Activated CD8-positive, alpha-beta memory T cell treated with anti-CD3 and anti-CD28 coated beads, Interleukin-2, amount 50 U/mL, for 48 hours (primary cell): ENCODE data around the gene PHETA1.
"Not testable (repeated sequence)": the region's sequence is repeated elsewhere in the genome, so short reads cannot be mapped to it uniquely, and the experiment has no call there.

Experiments used
- DNase-seq: peaks from one replicate; pipeline ENCODE4 v3.0.0-alpha.2; 2020

PHETA1 gene

DNA sequence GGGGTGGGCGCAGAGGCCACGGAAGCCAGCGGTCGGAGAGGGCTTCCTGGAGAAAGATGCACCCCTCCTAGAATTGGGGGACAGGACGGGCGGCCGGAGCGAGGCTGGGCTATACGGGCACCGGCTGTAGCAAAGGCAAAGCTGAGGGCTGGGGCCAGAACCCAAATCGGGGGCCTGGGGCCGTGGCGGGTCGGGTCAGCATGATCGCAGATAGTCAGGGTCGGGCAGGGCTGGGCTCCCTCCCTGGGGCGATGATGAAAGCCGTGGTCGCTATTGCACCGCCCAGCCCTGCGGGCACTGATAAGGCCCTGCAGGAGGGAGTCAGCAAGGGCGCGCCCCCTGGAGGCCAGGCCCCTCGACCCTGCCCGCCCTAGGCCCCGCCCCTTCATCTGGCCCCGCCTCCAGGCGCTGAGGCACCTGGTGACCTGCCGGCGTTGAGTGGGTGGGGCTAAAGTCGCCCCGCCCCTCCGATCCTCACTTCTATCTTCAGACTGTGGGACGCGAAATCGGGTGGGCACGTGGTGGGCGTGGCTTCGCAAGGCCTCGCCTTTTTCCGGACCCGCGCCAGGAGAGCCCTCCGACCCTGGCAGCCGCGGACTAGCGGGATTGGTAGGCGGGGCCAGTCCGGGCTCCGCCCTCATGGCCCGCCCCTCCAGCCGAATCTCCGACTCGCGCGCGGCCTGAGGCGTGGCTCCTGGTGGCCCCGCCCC lies 36.4 kb upstream of the PHETA1 start:
- DNase-seq = peak; percentile 100

DNA sequence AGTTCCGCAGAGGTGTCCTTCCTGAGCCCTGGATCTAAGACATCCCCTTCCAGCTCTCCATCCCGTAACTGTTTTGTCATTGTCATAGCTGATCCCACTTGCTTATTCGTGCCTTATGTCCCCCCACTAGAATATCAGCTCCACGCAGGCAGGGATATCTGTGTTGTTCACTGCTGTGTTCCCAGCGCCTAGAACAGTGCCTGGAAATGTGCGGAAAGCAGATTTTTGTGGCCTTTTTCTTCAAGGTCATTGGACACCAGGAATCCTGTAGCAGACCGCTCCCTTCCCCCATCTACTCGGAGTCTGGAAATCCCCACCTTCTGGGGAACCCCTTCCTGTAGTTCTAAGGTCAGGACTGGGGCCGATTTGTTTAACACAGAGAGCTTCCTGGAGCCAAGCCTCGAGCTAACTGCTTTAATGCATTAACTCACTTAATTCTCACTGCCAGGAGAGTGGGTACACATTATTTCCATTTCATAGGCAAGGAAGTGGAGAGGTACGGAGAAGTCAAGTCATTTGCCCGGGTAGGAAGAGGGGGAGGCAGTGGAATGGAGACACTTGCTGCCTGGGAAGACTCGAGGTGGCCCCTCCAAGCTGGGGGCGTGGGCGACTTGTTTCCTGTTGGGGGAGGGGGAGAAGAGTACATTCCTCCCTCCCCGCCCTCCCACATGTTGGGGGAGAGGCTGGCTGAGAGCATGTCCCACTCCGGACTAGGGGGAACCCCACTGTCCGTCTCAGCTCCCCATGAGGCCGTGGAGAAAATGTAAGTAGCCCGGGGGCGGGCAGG lies 35.7 kb upstream of the PHETA1 start:
- peak; percentile 86 for DNase-seq

DNA sequence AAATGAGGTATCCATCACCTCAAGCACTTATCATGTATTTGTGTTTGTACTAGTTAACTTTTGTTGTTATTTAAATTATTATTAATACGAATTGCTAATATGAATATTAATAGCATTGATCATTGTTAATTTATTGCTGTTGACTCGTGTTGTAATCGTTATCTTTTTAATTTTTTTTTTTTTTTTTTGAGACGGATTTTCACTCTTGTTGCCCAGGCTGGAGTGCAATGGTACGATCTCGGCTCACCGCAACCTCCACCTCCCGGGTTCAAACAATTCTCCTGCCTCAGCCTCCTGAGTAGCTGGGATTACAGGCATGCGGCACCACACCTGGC lies 33.6 kb upstream of the PHETA1 start:
- DNase-seq = not testable (repeated sequence)

- DNase-seq = no peak
These were observed 32.3 kb upstream of the PHETA1 start for GRCh38 chr12:111401167-111401605.

DNA sequence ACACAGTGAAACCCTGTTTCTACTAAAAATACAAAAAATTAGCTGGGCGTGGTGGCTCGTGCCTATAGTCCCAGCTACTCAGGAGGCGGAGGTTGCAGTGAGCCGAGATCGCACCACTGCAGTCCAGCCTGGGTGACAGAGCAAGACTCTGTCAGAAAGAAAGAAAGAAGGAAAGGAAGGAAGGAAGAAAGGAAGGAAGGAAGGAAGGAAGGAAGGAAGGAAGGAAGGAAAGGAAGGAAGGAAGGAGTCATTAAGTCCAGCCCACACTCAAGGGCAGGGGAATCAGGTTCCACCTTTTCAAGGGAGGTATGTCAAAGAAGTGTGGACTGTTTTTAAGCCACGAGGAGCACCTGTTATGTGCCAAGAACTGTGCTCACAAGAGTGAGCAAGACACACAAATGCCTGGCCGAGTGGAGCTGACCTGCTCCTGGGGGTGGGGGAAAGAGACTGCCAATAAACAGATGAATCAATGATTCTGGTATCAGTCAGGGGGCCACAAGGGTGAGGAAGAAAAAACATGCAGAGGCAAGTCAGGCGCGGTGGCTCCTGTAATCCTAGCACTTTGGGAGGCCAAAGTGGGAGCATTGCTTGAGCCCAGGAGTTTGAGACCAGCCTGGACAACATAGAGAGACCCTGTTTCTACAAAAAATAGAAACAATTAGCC lies 31.0 kb upstream of the PHETA1 start:
- DNase-seq = not testable (repeated sequence)

DNA sequence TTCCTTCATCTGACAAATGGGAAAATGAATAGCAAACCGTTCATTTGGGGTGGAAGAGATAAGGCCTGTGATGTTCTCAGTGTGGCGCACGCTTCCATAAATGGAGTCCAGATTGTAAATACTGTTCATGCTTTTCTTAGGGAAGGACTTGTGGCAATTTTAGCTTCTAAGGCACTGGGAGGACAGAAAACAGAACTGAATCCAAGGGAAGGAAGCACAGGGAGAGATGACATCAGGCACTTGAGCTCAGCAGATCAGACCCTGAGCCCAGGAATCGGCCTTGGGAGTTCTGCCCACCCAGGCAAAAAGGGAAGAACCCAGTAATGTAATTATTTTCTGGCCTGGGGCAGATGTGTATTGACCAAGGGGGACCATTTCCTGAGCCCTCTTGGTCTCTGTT lies 29.6 kb upstream of the PHETA1 start:
- no peak for DNase-seq

DNA sequence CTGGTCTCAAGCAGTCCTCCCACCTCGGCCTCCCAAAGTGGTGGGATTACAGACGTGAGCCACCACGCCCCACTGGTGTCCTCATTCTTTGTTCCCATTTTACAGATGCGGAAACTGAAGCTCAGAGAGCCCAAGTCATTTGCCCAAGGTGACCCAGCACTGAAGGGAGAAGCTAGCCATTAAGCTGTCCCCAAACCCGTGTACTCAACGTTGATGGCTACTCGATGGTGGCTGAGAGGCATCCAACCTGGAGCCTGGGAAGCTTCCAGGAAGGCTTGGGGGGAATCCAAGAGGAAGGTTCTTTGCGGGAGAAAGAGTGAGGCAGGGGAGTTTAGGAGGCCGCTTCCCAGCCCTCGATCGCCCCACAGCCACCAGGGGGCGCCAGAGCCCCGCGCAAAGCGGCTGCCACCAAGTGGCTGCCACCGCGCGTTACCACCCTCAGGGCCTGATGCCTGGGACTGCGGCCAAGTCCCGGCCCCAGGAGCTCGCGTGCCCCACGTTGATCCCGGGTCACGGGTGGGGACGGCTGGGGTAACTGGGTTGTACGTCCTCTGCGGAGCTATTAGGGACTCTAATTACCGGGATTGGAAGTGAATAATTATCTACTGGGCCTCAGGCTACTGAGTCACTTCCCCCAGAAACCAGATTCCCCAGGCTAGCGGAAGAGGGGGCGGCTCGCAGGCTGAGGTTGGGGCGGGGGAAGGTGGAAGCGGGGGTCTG lies 28.0 kb upstream of the PHETA1 start:
- DNase-seq = peak; percentile 99

GRCh38 chr12:111396271-111396670 lies 27.4 kb upstream of the PHETA1 start:
- DNase-seq = not testable (repeated sequence)

GRCh38 chr12:111395336-111396187 lies 26.7 kb upstream of the PHETA1 start:
- no peak for DNase-seq

DNA sequence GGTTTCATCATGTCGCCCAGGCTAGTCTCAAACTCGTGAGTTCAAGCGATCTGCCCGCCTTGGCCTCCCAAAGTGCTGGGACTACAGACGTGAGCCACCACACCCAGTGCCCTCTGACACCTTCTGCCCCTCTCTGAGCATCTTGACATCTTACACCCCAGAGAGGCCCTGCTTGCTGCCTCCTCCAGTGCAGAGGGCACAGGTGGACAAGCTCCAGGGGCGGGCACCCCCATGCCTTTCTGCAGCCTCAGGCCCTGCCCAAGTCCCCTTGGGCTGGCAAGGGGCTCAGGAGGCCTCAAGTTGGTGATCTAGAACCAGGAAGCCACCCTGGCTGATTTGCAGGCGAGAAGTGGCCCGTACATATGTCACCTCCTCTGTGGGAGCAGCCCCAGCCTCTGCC lies 25.6 kb upstream of the PHETA1 start:
- DNase-seq = no peak

DNA sequence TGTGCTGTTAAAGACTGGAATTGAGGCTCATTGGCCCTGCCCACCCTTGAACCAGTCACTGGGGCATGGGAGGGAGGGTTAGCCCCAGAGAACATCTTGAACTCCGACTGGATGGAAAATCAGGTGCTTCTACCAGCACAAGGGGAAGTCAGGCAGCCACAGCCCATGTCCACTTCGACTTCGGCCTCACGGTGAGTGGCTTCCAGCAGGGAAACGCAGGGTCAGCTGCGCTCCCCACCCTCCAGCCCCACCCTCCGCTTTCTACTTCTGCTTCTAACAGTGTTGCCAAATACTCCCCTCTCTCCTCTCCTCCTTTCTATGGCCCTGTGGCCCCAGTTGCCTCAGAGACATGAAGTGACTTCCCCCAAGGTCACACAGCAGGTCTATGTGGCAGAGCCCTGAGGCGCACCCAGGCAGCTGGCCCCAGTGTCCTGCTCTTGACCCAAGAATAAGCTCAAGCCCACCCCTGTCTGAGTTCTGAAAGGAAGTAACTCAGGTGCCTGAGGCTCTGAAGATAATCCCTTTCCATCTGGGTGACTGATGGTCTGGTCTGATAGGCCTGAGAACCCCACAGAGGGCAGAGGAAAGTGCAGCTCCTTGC lies 24.9 kb upstream of the PHETA1 start:
- DNase-seq = no peak

- no peak for DNase-seq
These were observed 22.0 kb upstream of the PHETA1 start for GRCh38 chr12:111390910-111391309.

DNA sequence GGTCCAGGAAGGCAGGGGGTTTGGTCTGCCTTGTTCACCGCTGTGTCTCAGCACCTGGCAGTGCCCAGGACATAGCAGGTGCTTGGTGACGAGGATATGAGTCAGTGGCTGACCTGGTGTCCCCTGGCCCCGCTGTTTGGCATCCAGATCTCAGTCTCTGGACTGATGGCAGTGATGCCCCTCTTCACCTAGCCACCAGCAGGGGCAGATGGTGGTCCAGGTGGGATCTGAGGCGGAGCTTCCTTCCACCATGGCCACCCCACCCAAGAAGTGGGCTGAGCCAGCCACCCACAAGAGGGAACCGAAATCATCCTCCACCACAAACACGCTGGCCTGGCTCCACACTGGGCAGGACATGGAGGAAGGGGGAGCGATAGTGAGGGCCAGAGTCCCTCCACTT lies 20.7 kb upstream of the PHETA1 start:
- DNase-seq = no peak

GRCh38 chr12:111387747-111388323 lies 18.9 kb upstream of the PHETA1 start:
- DNase-seq = no peak

DNA sequence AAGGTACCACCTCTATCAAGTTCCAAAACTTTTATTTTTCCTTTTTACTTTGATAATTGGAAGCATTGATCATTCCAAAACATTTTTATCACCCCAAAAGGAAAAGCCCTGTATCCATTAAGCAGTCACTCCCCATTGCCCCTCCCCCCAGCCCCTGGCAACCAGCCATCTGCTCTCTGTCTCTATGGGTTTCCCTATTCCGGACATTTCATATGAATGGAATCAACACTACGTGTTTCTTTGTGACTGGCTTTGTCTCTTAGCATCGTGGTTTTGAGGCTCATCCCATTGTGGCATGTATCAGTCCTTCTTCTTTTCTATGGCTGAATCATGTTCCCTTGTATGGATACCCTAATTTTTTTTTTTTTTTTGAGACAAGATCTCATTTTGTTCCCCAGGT lies 18.0 kb upstream of the PHETA1 start:
- DNase-seq = no peak

- DNase-seq = no peak
These were observed 15.7 kb upstream of the PHETA1 start for GRCh38 chr12:111384596-111384995.

- no peak for DNase-seq
These were observed 11.2 kb upstream of the PHETA1 start for GRCh38 chr12:111379942-111380554.

- DNase-seq = no peak
These were observed 8.5 kb upstream of the PHETA1 start for GRCh38 chr12:111377440-111377839.

- not testable (repeated sequence) for DNase-seq
These were observed 4.3 kb upstream of the PHETA1 start for GRCh38 chr12:111373231-111373630.

GRCh38 chr12:111369496-111370220 lies 763 bp upstream of the PHETA1 start:
- DNase-seq = no peak
